ENCODE results near the gene LARP4B. TPM values are rescaled to one million over a fixed set of nuclear protein-coding genes. Genes with fewer than 3 reads are reported as not detected.

LARP4B gene
- polyA plus RNA-seq, 2 of the 4 experiments (the other 2 are of a cell fraction): 25.5 to 54.2 TPM

GRCh38 chr10:774661-775244 lies 156.8 kb downstream of the LARP4B start:
- POLR2A ChIA-PET: no interaction called here
- TF ChIP-seq ATOH8 (CRISPR knock-in tag; IDR thresholded peaks at IDR 0.05; ENCODE audit: low read depth) (no peak), TP53 (CRISPR knock-in tag; IDR thresholded peaks at IDR 0.05) (no peak), ZC3H11A (IDR thresholded peaks at IDR 0.05) (no peak), PBX3 (IDR thresholded peaks at IDR 0.05) (no peak), GATA3 (IDR thresholded peaks at IDR 0.05; ENCODE audit: borderline replicate concordance) (no peak), MAX (IDR thresholded peaks at IDR 0.05) (no peak), ZSCAN20 (CRISPR knock-in tag; IDR thresholded peaks at IDR 0.05) (no peak), JUNB (IDR thresholded peaks at IDR 0.05) (no peak), JUN (IDR thresholded peaks at IDR 0.05) (no peak), POLR2AphosphoS2 (conservative IDR thresholded peaks at IDR 0.05; ENCODE audit: low read length) (no peak), EP300 (IDR thresholded peaks at IDR 0.05) (no peak), RFX5 (IDR thresholded peaks at IDR 0.05) (no peak), RNF2 (IDR thresholded peaks at IDR 0.05; ENCODE audit: borderline replicate concordance, low read depth) (no peak), RARB (CRISPR knock-in tag; IDR thresholded peaks at IDR 0.05) (no peak)
- H3K4me2 ChIP-seq: no peak overlapping the region; the same call in 2 of the 3 replicates
- no peak overlapping the region for H3K4me3 ChIP-seq
- no peak for FAIRE-seq
- H3K4me1 ChIP-seq: peaks cover 10% of the 10 kb centered on the region
- CTCF ChIA-PET: interaction anchor here (1.5 kb wide), 1 partner anchor 14 kb away, joined by 4 read pairs; no protein-coding TSS in a partner anchor
- ATAC-seq: no peak; a peak in 1 of 6 replicates
- DNase-seq (ENCODE audit: low read depth in 1 of 2, low spot score in 1 of 2): no peak
- peaks cover 2% of the 10 kb centered on the region; the same call in 1 of the 3 replicates for H3K9me3 ChIP-seq
- 86% methylated on average over 23 of the region's 23 CpGs for WGBS (ENCODE audit: missing lambda C conversion rate)
- no peak overlapping the region for H3K27ac ChIP-seq

- 76% methylated on average over 13 of the region's 13 CpGs for WGBS (ENCODE audit: missing lambda C conversion rate)
- H3K9me3 ChIP-seq: peaks cover 8% of the 10 kb centered on the region; the same call in 2 of the 3 replicates
- no peak for ATAC-seq
- no peak for DNase-seq (ENCODE audit: low read depth in 1 of 2, low spot score in 1 of 2)
- TF ChIP-seq EHMT2 (IDR thresholded peaks at IDR 0.05; ENCODE audit: low read depth) (no peak), RNF2 (IDR thresholded peaks at IDR 0.05; ENCODE audit: borderline replicate concordance, low read depth) (no peak), RFX5 (IDR thresholded peaks at IDR 0.05) (no peak), MAFK (IDR thresholded peaks at IDR 0.05; ENCODE audit: partially characterized antibody) (no peak), RAD21 (conservative IDR thresholded peaks at IDR 0.05 in 1 of 2, IDR thresholded peaks at IDR 0.05 in 1 of 2) (no peak), RARB (CRISPR knock-in tag; IDR thresholded peaks at IDR 0.05) (no peak), USF2 (IDR thresholded peaks at IDR 0.05) (no peak), HES2 (IDR thresholded peaks at IDR 0.05) (no peak), KDM5A (IDR thresholded peaks at IDR 0.05) (no peak), NR3C1 (IDR thresholded peaks at IDR 0.05) (no peak)
- no peak for FAIRE-seq
- no peak overlapping the region for H3K27ac ChIP-seq
- no peak overlapping the region for H3K4me2 ChIP-seq
- H3K4me3 ChIP-seq: no peak overlapping the region
- H3K4me1 ChIP-seq: peaks cover 10% of the 10 kb centered on the region
- POLR2A ChIA-PET: no interaction called here
- CTCF ChIA-PET: interaction anchor here (1.5 kb wide), 1 partner anchor 14 kb away, joined by 4 read pairs; no protein-coding TSS in a partner anchor
Measured at GRCh38 chr10:774223-774622, 157.3 kb downstream of the LARP4B start.

Measured in A549 (cell line).